Stimulated activated CD8-positive, alpha-beta memory T cell treated with anti-CD3 and anti-CD28 coated beads, Interleukin-12 subunit alpha, Interleukin-12 subunit beta, amount 100 ng/mL, for 24 hours (primary cell): Measurements from ENCODE around the gene FAM187B.

Experiments
- DNase-seq: peaks from one replicate; pipeline ENCODE4 v3.0.0-alpha.2; 2020; ENCODE audit errors: extremely low read depth

FAM187B gene

GRCh38 chr19:35228177-35228930 is at the start of gene FAM187B:
Gene FAM187B (minus strand): TSS chr19:35228739. CDS start chr19:35228680, 59 bp downstream.
- DNase-seq = no peak

- DNase-seq = no peak
These were observed 48.3 kb upstream of the FAM187B start for GRCh38 chr19:35276706-35277281.

GRCh38 chr19:35274323-35274722 is 45.8 kb upstream of the FAM187B start:
- DNase-seq = no peak

GRCh38 chr19:35273686-35274259 is 45.2 kb upstream of the FAM187B start:
- DNase-seq = no peak

- no peak for DNase-seq
These were observed 44.6 kb upstream of the FAM187B start for GRCh38 chr19:35272954-35273649.

- DNase-seq = no peak
These were observed 43.7 kb upstream of the FAM187B start for GRCh38 chr19:35272122-35272719.

- DNase-seq = no peak
These were observed 43.0 kb upstream of the FAM187B start for GRCh38 chr19:35271546-35271945.

- no peak for DNase-seq
These were observed 41.9 kb upstream of the FAM187B start for GRCh38 chr19:35270381-35270811.

GRCh38 chr19:35269438-35270117 is 41.0 kb upstream of the FAM187B start:
- DNase-seq = no peak

GRCh38 chr19:35268536-35269437 is 40.2 kb upstream of the FAM187B start, which contains the start of gene USF2:
Gene USF2 (plus strand): TSS chr19:35268962. CDS start chr19:35269102, 140 bp downstream.
- DNase-seq = no peak

- no peak for DNase-seq
These were observed 39.4 kb upstream of the FAM187B start for GRCh38 chr19:35267818-35268535.

GRCh38 chr19:35267353-35267817 is 38.8 kb upstream of the FAM187B start:
- no peak for DNase-seq

- no peak for DNase-seq
These were observed 38.2 kb upstream of the FAM187B start for GRCh38 chr19:35266520-35267352.

GRCh38 chr19:35265900-35266519 is 37.5 kb upstream of the FAM187B start:
- DNase-seq = no peak

- DNase-seq = no peak
These were observed 36.8 kb upstream of the FAM187B start for GRCh38 chr19:35265126-35265899.

GRCh38 chr19:35264268-35265125 is 36.0 kb upstream of the FAM187B start:
- no peak for DNase-seq
